HG03280 (cell line): ENCODE measurements around the gene WWOX.

Experiments used
- ATAC-seq: cut with Tn5 transposase; IDR thresholded peaks from one replicate; pipeline ENCODE4 v1.9.1; 2021; ENCODE audit warnings: mild to moderate bottlenecking, moderate library complexity; ENCODE audit not compliant: unreplicated experiment

WWOX gene

DNA sequence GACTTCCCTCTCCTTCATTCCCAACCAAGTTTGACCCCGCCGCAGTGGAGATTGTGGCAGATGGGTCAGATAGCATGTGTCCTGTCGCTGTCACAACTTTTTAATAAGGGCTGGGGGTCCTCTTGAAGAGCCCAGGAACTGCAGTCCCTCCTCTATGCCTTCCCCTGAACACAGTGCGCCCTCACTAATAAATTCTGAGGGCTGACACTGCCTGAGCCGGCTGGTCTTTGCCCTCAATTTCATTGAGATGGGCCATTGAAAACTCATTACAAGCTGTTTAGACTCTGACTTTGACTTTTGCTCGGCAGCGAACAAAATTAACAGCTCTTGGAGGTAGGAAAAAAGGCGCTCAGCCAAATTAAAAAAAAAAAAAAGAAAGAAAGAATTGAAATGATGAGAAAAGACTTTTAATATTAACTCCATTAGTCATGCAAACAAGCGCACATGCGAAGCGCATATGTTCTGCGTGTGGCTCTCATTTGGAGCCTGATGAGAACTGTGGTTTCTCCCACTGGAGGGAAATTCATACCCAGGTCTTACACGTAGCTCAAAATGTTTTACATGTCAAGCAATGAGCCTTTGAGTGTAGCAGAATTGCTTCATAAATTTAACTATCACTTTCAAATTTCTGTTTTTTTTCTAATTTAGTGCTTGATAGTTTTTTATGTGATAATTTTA lies 704.7 kb downstream of the WWOX start:
- no peak for ATAC-seq

DNA sequence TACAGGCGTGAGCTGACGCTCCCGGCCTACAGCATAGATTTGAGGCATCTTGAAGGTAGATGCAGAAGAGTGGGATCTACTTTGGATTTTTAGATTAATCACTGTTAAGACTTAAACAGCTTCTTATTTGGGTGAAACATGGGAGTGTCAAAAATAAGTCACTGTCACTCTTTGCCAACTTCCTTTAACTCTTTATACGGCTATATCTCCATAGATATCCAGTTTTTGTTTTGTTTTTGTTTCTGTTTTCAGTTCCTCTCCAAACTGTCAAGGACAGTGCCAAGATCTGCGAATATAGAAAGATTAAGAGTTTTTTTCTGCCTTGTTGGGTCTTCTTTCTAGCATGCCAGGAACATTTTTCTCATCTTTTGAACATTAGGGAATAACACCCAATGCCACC lies 706.1 kb downstream of the WWOX start:
- no peak for ATAC-seq

DNA sequence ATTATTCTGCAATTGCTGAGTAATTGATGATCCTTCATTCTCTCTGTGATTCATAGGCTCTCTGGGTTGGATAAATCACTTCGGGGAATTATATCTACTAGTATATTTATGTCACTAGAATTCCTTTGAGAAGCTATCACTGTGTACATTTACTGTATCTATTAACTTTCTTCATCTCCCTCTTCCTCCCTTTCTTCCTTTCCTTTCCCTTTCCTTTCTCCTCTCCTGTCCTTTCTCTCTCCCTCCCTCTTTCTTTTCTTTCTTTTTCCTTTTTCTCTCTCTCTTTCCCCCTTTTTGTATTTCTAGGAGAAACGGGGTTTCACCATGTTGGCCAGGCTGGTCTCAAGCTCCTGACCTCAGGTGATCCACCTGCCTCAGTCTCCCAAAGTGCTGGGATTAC lies 711.8 kb downstream of the WWOX start:
- ATAC-seq, result no peak

DNA sequence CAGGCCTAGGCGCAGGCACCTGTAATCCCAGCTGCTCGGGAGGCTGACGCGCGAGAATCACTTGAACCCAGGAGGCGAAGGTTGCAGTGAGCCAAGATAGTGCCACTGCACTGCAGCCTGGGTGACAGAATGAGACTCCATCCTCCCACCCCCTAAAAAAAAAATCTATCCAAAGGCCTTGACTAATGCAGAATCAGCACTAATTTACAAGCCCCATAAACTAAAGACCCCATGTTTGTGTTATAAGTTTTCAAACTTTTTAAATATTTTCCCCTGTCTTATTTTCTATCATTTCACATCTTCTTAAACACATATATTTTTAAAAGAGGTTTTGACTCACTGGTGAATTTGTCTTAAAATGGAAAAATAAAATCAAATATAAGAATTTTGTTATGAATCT lies 713.1 kb downstream of the WWOX start:
- no peak for ATAC-seq

DNA sequence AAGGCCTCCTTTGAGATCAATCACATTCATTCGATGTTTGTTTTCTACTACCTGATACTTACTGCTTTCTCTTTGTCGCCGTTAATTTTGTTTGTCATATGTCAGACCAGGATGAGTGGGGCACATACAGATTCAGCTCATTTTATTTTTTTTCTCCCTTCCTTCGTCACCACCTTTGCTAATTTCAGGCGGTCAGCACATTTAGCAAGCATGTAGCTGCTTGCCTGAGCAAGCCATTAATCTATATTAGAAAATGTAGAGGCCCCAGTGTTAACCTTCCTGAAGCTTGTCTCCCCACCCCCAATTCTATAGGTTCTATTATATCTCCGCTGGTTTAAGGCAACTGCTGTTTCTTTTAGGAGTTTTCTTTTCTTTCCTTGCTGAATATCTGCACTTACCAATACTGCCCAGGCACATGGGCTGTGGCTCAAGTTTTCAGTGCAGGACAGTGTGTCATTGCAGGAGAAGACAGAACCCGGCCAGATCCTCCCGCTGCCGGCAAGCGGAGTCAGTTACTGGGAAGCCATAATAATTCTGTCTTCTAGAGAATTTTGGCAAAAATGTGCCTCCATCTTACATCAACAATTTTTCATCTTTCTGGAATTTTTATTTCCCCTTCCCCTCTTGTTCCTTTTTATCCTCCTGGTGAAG lies 714.3 kb downstream of the WWOX start:
- ATAC-seq, result no peak

DNA sequence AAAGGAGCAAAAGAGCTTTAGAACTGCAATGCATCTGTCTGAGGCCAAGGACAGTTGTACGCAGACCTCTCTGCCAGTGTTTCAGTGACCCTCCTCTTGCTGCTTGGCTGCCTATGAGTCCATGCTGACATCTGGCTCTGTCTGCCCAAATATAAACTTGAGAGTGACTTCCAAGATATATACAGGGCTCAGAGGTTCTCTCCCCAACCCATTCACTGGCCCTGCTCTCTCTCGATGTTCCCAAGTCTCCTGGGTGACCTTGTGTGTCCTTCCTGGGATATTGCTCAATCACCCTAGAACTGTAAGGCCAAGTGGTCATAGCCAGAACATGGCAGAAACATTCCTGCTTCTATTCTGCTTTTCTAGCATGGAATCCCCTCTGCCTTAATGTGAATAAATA lies 716.3 kb downstream of the WWOX start:
- no peak for ATAC-seq

DNA sequence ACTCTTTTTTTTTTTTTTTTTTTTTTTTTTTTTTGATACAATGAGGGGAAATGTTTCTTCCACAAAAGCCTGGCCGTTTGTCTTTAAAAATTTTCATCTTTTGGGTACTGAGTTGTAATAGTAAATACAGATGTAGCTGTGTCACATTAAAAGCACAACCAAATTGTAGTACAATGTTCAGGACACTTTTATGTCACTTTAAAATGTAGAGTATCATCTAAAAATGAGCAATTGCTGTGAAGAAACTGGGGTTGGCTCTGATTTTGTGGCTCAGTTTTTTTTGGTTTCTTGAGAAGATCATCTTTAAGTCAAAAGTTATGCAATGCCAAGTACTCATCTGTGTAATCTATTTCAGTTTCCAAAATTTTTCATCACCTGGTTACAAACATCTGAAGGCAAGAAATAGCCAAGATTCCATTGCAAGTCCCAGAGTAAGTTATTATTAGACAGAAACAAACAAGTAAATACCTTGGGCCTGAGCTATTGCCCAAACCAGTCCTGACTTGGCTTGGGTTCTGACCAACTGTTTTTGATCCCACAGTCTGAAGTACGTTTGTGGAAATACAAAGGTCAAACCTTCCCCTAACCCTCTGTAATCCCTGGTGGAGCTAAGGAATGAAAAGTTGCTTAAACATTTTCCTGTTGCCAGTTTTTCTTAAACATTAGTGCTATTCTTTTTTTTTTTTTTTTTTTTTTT lies 717.2 kb downstream of the WWOX start:
- no peak for ATAC-seq

DNA sequence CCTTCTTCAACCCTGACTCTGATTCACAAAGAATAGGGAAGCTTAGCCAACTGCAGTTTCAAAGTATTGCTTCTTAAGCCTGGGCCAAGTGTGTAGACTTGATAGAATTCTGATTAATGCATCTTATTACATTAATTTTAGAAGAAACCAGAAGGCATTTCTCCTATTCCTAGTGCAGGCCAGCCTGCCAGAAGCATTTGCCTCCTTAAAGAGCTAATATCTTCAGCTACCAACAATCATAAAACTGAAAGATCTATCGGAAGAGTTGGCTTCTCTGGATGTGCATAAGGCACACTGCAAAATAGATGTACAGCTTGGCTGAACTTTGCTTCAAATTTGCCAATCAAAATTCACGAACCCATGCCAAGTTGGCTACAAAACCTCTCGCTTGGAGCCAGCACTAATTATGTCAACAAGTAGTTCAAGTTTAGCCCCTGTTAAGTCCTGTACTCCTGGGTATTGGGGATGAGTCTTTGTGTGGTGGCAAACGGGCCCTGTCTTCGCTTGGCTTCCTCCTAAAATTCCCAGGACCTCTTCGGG lies 717.8 kb downstream of the WWOX start:
- no peak for ATAC-seq

DNA sequence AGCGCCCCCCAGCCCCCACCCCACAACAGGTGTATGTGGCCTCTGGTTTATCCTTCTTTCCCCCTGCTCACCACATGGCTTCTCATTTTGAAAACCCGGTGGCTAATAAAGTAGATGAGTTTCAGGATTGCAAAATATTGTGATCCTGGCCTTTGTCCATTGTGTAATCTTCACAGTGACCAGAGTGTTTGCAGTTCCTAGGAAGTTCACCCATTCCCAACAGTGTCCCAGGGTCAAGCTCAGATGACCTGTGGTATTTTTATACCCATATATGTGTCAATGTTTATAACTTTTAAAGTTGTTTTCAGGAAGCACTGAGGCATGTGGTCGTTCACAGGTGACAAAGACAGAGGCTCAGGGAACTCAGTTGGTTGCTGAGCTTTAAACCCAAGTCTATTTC lies 721.9 kb downstream of the WWOX start:
- ATAC-seq, result no peak

DNA sequence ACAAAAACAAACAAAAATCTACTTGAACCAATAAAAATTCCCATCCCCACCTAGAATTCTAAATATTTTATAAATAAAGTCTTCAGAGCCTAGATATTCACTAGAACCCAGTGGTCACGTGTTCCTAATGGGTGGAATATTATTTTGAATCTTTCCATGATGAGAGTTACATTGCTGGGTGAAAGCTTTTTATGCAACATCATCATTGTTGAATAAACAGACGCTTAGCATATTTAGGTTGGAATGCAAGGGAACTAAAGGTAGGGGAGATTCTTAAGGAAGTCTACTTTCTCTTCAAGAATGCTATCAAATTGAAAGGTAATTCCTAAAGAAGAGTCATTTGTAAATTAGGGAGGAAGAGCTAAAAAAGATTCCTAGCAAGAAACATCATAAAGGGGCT lies 723.1 kb downstream of the WWOX start:
- ATAC-seq, result no peak

DNA sequence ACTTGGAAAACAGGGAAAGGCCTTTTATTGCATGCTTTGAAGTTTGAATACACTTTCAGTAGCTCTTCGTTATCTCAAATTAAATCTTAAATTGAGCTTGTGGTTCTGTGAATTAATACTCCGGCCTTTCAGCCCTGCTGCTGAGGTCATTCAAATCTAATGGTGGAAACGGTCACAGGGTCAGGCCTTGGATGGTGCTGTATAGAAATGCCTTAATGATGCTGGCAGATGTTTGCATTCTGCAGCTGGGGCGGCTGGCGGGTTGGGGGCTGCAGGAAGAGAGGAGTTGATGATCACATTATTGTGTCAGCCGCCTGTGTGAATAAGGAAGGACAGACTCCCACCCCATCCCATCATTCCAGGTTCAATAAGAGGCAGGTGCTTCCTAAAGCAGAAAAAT lies 723.6 kb downstream of the WWOX start:
- ATAC-seq, result no peak

DNA sequence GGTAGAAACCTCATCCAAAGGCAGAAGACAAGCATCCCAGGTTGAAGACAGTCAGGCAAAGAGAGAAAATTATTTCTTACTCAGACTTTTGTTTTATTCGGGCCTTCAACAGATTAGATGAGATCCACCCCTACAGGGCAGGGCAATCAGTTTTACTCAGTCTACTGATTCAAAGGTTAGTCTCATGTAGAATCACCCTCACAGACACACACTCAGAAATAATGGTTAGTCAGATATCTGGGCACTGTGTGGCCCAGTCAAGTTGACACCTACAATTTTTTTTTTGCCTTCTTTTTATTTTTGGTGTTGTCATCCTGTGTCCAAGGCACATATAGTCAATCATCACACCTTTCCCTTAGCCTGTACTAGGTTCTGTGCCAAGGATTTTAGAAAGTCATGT lies 729.8 kb downstream of the WWOX start:
- no peak for ATAC-seq

DNA sequence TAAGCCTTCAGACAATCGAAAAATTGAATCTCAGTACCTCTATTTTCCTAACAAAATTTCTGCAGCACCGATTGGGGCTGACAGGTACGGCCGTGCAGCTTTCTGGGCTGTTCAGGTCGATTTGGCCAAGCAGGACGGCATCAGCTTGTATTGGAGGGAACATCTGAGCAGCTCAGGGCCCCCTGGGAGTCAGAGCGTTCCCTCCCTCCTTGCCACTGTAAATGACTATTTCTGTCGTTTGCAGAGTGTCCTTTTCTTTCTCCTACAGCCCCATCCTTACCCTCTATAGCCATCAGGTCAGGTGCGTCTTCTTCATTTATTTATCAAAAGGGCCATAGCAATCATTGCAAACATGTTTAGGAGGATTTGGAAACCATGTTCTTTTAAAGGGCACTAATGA lies 731.1 kb downstream of the WWOX start:
- ATAC-seq, result no peak

DNA sequence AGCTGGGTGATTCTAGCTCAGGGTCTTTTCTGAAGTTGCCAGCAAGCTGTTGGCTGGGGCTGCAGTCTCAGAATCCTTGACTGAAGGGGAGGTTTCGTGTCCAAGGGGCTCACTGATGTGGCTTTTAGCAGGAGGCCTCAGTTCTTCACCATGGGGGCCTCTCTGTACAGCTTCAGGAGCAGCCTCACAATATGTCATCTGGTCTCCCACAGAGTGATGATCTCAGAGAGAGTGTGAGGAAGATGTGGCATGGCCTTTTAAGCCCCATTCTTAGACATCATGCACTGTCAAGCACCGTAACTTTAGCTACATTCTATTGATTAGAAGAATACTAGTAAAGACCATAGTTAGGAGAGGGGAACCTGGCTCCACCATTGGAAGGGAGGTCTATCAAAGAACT lies 732.6 kb downstream of the WWOX start:
- ATAC-seq, result no peak

DNA sequence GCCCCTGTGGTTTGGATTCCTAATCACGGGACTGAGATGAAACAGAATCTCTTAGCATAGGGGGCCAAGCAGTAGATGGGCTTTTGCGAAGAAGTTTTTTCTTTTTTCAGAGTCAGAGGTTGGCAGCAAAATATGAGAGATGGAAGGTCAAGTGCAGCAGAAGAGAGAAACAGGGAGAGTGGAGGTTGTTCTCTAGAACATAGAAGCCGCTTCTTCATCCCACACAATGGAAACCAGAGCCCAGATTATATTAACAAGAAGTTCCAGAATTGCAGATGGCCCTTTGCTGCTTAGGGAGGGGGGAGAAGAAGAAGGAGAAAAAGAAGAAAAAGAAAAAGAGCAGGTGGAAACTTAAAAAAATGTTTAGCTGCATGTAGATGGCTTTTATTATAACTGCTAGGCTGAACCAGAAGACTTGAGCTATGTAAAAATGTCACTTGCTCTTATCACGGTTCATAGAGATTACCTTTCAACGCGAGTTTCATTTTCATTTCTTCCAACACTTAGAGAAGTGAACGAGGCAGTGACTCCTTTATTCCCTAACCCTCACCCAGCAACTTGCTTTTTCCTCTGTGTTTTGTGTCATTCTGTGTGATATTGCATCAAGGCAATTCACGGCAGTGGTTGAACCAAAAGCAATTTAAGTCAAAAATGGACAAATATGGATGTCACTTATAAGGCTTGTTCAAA lies 737.5 kb downstream of the WWOX start:
- ATAC-seq, result no peak

DNA sequence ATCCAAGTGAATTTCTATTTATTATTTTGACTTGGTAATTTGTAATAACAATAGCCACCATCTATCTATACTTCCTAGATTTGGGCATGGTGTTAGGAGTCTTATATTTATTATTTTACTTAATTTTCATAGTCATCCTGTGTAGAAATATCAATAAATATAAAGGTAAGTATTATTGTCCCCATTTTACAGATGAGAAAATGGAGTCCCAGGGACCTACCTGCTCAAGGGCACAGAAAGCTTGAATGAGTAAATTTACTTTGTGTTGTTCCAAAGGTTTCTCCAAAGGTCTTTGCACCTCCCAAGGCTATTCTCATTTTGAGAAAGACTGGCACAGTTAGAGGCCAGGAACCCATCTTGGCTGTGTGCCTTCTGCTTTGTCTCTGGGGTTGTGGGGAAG lies 738.3 kb downstream of the WWOX start:
- ATAC-seq, result no peak

DNA sequence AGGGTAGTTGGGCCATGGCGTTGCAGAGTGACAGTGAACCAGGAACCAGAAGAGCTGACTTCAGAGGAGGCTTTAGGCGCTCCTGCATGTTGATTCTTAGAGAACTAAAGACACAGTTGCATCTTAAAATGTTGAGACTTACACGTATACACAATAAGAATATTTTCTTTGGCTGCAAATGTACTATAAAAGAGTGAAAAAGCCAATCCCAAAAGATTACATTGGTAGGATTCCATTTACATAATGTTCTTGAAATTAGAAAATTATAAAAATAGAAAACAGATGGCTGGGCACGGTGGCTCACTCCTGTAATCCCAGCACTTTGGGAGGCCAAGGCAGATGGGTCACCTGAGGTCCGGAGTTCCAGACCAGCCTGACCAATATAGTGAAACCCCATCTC lies 738.8 kb downstream of the WWOX start:
- no peak for ATAC-seq

DNA sequence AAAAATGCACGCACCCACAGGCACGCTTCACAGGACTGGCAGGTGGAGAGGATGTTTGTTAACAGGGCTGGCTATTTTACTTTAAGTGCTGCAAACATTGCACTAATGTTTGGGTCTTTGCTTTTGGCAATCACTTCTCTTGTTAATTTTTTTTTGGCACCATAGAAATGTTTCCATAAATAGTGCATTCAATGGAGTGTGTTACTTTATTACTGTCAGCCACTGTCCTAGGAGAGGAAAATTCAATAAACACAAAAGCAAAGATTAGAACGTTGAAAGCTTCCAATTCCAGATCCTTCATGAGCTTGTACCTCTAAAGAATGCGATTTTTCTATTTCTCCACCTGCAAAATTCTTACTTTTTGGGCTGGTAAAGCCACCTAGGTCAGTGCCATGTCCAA lies 743.5 kb downstream of the WWOX start:
- ATAC-seq, result no peak

DNA sequence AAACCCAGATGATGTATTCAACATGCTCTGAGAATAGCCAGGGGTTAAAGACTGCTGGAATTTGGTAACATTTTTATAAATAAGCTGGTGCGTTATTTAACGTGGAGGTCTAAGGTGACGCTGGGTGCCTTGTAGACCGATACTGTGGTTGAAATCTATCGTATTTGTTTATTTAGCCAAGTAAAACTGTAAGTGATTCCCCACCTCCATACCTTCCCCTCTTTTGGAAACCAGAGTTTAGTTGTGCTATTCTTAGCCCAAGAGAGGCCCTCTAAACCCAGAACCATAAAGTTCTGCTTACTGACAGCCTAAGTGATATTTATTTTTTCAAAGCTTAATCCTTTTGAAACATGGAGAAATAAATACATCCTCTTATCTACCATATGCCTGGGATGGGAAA lies 744.5 kb downstream of the WWOX start:
- ATAC-seq, result no peak

DNA sequence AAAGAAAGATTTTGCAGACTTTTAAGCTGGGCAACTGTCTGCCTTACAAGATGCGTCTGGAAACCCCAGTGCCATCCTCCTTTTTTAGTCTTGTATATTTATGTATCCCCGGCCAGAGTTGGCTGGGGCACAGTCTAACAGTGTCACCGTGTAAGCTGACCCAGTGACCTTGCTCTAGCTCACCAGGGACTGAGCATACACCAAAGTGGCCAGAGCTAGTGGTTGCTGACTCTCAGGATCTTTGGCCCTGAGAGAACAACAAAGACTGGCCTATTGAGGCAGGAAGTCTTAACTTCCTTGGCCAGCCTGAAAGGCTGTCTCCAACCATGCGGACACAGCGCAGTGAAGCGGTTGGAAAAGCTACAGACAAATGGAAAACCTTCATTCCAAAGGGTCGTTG lies 745.2 kb downstream of the WWOX start:
- no peak for ATAC-seq

DNA sequence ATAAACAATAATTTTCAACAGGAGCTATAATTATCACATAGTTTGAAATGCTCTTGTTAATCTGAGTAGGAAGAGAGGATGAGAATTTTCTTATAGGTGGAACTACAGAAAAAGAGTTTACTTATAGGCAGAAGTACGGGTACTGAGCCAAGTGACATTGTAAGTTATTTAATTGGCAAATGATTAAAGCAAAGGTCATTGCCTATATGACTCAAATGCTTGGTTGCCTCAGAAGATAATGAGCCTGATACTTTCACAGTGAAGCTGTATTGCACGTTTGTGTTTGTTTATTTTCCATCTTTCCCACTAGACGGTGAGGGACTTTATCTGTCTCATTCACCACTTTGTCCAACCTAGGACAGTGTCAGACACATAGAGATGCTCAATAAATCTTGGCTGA lies 751.8 kb downstream of the WWOX start:
- no peak for ATAC-seq
